Epithelial cell of esophagus (primary cell): ENCODE data around the gene PLCG1.

ENCODE experiments used
- DNase-seq: peaks from one replicate; pipeline ENCODE4 v3.0.0; 2010; ENCODE audit warnings: low read depth
- H3K4me3 ChIP-seq: 2 replicates; pipeline ENCODE4 v1.5.1; 2011; ENCODE audit warnings: mild to moderate bottlenecking, low read length, control low read depth
- TF ChIP-seq, protein P1 (sequence below): IDR thresholded peaks from 2 replicates; pipeline ENCODE4 v1.5.1; 2011; ENCODE audit warnings: low read depth, mild to moderate bottlenecking, low read length, control low read depth, inconsistent platforms; ENCODE audit not compliant: insufficient read depth; ENCODE audit errors: missing control alignments

The PLCG1 gene

GRCh38 chr20:41183391-41183790, 46.0 kb downstream of the PLCG1 start:
- H3K4me3 ChIP-seq, result no peak overlapping the region
- TF ChIP-seq, protein P1, sequence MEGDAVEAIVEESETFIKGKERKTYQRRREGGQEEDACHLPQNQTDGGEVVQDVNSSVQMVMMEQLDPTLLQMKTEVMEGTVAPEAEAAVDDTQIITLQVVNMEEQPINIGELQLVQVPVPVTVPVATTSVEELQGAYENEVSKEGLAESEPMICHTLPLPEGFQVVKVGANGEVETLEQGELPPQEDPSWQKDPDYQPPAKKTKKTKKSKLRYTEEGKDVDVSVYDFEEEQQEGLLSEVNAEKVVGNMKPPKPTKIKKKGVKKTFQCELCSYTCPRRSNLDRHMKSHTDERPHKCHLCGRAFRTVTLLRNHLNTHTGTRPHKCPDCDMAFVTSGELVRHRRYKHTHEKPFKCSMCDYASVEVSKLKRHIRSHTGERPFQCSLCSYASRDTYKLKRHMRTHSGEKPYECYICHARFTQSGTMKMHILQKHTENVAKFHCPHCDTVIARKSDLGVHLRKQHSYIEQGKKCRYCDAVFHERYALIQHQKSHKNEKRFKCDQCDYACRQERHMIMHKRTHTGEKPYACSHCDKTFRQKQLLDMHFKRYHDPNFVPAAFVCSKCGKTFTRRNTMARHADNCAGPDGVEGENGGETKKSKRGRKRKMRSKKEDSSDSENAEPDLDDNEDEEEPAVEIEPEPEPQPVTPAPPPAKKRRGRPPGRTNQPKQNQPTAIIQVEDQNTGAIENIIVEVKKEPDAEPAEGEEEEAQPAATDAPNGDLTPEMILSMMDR, result no peak
- no peak for DNase-seq

- no peak for DNase-seq
- TF ChIP-seq, protein P1, result no peak
- no peak overlapping the region for H3K4me3 ChIP-seq
Measured at GRCh38 chr20:41183831-41184230, 46.5 kb downstream of the PLCG1 start.

GRCh38 chr20:41185013-41185757, 47.8 kb downstream of the PLCG1 start:
- TF ChIP-seq, protein P1, result no peak
- H3K4me3 ChIP-seq, result no peak overlapping the region
- DNase-seq, result no peak

DNA sequence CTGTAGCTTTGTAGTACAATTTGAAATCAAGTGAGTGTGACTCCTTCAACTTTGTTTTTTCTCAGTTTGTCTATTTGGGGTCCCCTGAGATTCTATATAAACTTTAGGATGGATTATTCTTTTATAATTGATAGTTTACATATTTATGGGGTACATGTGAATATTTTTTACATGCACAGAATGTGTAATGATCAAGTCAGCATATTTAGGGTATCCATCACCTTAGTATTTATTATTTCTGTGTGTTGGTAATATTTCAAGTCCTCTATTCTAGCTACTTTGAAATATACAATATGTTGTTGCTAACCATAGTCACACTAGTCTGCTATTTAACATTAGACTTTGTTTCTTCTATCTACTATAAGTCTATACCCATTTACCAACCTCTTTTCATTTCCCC, 50.3 kb downstream of the PLCG1 start:
- H3K4me3 ChIP-seq, result no peak overlapping the region
- TF ChIP-seq, protein P1, result no peak
- no peak for DNase-seq

- H3K4me3 ChIP-seq, result no peak overlapping the region
- TF ChIP-seq, protein P1, result no peak
- DNase-seq, result no peak
Measured at GRCh38 chr20:41191562-41192500, 54.5 kb downstream of the PLCG1 start.

- TF ChIP-seq, protein P1, result no peak
- no peak overlapping the region for H3K4me3 ChIP-seq
- no peak for DNase-seq
Measured at GRCh38 chr20:41192575-41192974, 55.2 kb downstream of the PLCG1 start.
